ENCODE measurements around the gene MSH3. TPM values are rescaled to one million over a fixed set of nuclear protein-coding genes. Genes with fewer than 3 reads are reported as not detected.

MSH3 gene
- 12.5 TPM for total RNA-seq (2013)
- polyA plus RNA-seq (1 to 10 TPM; 4.5 to 9.9 (median 8.0) TPM), polyA minus RNA-seq (4.2 and 5.3 TPM in 2 replicates), total RNA-seq (9.2 to 46.1 (median 27.3) reads per million in 11 experiments)

DNA sequence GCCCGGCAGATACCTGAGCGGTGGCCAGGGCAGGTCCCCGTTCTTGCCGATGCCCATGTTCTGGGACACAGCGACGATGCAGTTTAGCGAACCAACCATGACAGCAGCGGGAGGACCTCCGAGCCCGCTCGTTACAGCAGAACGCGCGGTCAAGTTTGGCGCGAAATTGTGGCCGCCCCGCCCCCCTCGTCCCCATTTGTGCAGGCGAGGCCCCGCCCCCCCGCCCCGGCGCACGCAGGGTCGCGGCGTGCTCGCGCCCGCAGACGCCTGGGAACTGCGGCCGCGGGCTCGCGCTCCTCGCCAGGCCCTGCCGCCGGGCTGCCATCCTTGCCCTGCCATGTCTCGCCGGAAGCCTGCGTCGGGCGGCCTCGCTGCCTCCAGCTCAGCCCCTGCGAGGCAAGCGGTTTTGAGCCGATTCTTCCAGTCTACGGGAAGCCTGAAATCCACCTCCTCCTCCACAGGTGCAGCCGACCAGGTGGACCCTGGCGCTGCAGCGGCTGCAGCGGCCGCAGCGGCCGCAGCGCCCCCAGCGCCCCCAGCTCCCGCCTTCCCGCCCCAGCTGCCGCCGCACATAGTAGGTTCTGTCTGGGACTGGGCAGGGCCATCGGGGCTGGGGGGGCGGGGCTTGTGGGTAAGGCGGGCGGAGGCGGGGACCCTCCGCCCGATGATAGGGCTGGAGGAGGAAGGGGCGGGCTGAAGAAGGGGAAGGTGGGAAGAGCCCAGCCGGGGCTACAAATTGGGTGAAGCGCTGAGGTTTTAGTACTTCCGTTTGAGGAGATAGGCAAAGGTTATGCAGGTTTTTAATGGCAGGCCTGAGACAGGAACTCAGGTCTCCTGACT is at the start of gene MSH3, which contains the start of gene DHFR:
TSS of gene MSH3 (plus strand) at position 262 of the 840 bp plus-strand sequence. CDS start at position 338, 76 bp downstream.
TSS of gene DHFR (minus strand) at position 593 of the 840 bp plus-strand sequence. CDS start at position 99, 494 bp downstream.
- Histone ChIP-seq H3K27ac (ENCODE audit: low read depth in 1 of 2, low read length in 2 of 2) (peak within 1 kb of the TSS; percentile 66 to 86), H2AFZ (ENCODE audit: insufficient read depth, low read depth, low read length, poor library complexity, severe bottlenecking) (peak within 1 kb of the TSS; percentile 93), H3K79me2 (ENCODE audit: insufficient read depth, low read length) (peaks cover 55% of the 10 kb centered on the region), H3K36me3 (replicated peaks in 1 of 2; ENCODE audit: control insufficient read depth in 1 of 2, insufficient read depth in 2 of 2, low read length in 2 of 2) (peaks cover 22 to 27% of the 10 kb centered on the region in 2 donors), H3K4me3 (replicated peaks in 1 of 3; ENCODE audit: low read depth in 2 of 3, low read length in 3 of 3) (peak within 1 kb of the TSS; percentile 64 to 96 (median 95)), H3K9me3 (replicated peaks in 1 of 2; ENCODE audit: control insufficient read depth in 1 of 2, insufficient read depth in 1 of 2, low read length in 2 of 2) (no peaks in the 10 kb centered on the region), H3K27me3 (ENCODE audit: control insufficient read depth in 2 of 2, insufficient read depth in 2 of 2, low read length in 2 of 2) (no peaks in the 10 kb centered on the region), H4K20me1 (ENCODE audit: insufficient read depth, low read length) (peaks cover 15% of the 10 kb centered on the region), H3K9ac (ENCODE audit: insufficient read depth, low read length, poor library complexity, severe bottlenecking) (peak within 1 kb of the TSS; percentile 83), H3K4me2 (replicated peaks; ENCODE audit: extremely low read depth, low read length, poor library complexity, severe bottlenecking) (peak within 1 kb of the TSS; percentile 94), H3K4me1 (ENCODE audit: control insufficient read depth in 1 of 2, insufficient read depth in 2 of 2, low read length in 2 of 2) (peaks cover 18 to 23% of the 10 kb centered on the region in 2 donors)
- peak; percentile 86 to 89 (median 89) for DNase-seq
- intact Hi-C loops (cut with micrococcal nuclease) = no loop called here
- Mint-ChIP-seq H3K27me3 (ENCODE audit: low read depth in 3 of 3) (no peaks in the 10 kb centered on the region), H3K9me3 (peaks cover 0 to 4% (median 0%) of the 10 kb centered on the region in 7 donors), H3K27ac (peak within 1 kb of the TSS; percentile 78 to 96 (median 92)), H3K4me1 (peaks cover 26% of the 10 kb centered on the region), H3K36me3 (peaks cover 30 to 39% of the 10 kb centered on the region in 2 donors), H3K4me3 (peak within 1 kb of the TSS; percentile 87 to 91)
- TF ChIP-seq, protein P1, sequence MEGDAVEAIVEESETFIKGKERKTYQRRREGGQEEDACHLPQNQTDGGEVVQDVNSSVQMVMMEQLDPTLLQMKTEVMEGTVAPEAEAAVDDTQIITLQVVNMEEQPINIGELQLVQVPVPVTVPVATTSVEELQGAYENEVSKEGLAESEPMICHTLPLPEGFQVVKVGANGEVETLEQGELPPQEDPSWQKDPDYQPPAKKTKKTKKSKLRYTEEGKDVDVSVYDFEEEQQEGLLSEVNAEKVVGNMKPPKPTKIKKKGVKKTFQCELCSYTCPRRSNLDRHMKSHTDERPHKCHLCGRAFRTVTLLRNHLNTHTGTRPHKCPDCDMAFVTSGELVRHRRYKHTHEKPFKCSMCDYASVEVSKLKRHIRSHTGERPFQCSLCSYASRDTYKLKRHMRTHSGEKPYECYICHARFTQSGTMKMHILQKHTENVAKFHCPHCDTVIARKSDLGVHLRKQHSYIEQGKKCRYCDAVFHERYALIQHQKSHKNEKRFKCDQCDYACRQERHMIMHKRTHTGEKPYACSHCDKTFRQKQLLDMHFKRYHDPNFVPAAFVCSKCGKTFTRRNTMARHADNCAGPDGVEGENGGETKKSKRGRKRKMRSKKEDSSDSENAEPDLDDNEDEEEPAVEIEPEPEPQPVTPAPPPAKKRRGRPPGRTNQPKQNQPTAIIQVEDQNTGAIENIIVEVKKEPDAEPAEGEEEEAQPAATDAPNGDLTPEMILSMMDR (IDR thresholded peaks at IDR 0.05) = no peak
- WGBS (ENCODE audit: insufficient coverage) = under 1% methylated on average over 58 of the region's 74 CpGs

DNA sequence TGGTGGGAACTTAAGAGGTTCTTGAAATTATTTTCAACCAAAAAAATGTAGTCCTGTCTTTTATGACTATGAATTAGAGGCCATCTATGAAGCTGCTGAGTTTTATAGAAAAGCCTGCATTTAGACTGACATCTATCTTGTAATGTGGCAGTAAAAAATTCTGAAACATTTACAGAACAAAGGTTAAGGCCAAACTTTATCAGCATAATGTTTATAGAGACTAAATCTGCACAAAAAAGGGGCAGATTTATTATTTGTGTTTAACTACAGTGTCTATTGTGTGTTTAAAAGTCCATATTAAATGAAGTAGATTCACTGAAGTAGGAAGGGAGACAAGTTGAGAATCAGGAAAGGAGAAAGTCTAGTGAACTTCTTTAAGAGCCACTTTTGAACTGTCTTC is 47.1 kb upstream of the MSH3 start:
- H3K9me3 ChIP-seq (replicated peaks in 1 of 2; ENCODE audit: control insufficient read depth in 1 of 2, insufficient read depth in 1 of 2, low read length in 2 of 2) = peaks cover 4 to 5% of the 10 kb centered on the region in 2 donors
- Mint-ChIP-seq H3K36me3 (peaks cover 2 to 6% of the 10 kb centered on the region in 2 donors), H3K27me3 (ENCODE audit: low read depth in 3 of 3) (peaks cover 0 to 3% (median 2%) of the 10 kb centered on the region in 3 donors), H3K27ac (no peak overlapping the region), H3K4me3 (no peak overlapping the region), H3K4me1 (peaks cover 15% of the 10 kb centered on the region), H3K9me3 (peaks cover 3 to 15% (median 5%) of the 10 kb centered on the region in 7 donors)
- no peak overlapping the region for H3K4me3 ChIP-seq (replicated peaks in 1 of 3; ENCODE audit: low read depth in 2 of 3, low read length in 3 of 3)
- no peaks in the 10 kb centered on the region for H3K36me3 ChIP-seq (replicated peaks in 1 of 2; ENCODE audit: control insufficient read depth in 1 of 2, insufficient read depth in 2 of 2, low read length in 2 of 2)
- peak overlapping the region in 1 of 2 donors; percentile 72 for H3K27ac ChIP-seq (ENCODE audit: low read depth in 1 of 2, low read length in 2 of 2)
- TF ChIP-seq, protein P1 (IDR thresholded peaks at IDR 0.05) = no peak
- intact Hi-C loops (cut with micrococcal nuclease) = no loop called here
- no peak overlapping the region for H3K9ac ChIP-seq (ENCODE audit: insufficient read depth, low read length, poor library complexity, severe bottlenecking)
- H3K4me2 ChIP-seq (replicated peaks; ENCODE audit: extremely low read depth, low read length, poor library complexity, severe bottlenecking) = no peak overlapping the region
- no peaks in the 10 kb centered on the region for H3K27me3 ChIP-seq (ENCODE audit: control insufficient read depth in 2 of 2, insufficient read depth in 2 of 2, low read length in 2 of 2)
- DNase-seq = no peak
- H3K79me2 ChIP-seq (ENCODE audit: insufficient read depth, low read length) = no peaks in the 10 kb centered on the region
- H3K4me1 ChIP-seq (ENCODE audit: control insufficient read depth in 1 of 2, insufficient read depth in 2 of 2, low read length in 2 of 2) = peaks cover 15 to 21% of the 10 kb centered on the region in 2 donors
- no peaks in the 10 kb centered on the region for H4K20me1 ChIP-seq (ENCODE audit: insufficient read depth, low read length)
- no peak overlapping the region for H2AFZ ChIP-seq (ENCODE audit: insufficient read depth, low read depth, low read length, poor library complexity, severe bottlenecking)
